B cell (primary cell): Measurements from ENCODE around the gene SFMBT2. TPM values are rescaled to one million over a fixed set of nuclear protein-coding genes. Genes with fewer than 3 reads are reported as not detected.

Experiments used
- ATAC-seq: fragments of 200-7000 bp; cut with Tn5 transposase; one replicate; pipeline ENCODE4 v1.10.0; 2021; ENCODE audit warnings: low read depth, mild to moderate bottlenecking, moderate number of reproducible peaks, moderate library complexity
- CTCF ChIA-PET: fragments of 350-600 bp; sonication (Branson Sonifier 250); formaldehyde crosslinking; loops from one replicate; lab custom pipeline; 2021; ENCODE audit warnings: antibody characterized with exemption, inconsistent platforms; lab: Charles Lee
- POLR2A ChIA-PET: fragments of 350-600 bp; sonication (Branson Sonifier 250); formaldehyde crosslinking; loops from one replicate; lab custom pipeline; 2021; ENCODE audit warnings: antibody characterized with exemption; lab: Charles Lee
- DNase-seq: peaks from one replicate; pipeline ENCODE4 v3.0.0; 2013
- H2AFZ ChIP-seq: 2 replicates; pipeline ENCODE4 v1.6.1; 2012; ENCODE audit warnings: mild to moderate bottlenecking, low read depth, low read length; ENCODE audit not compliant: insufficient read depth, poor library complexity, severe bottlenecking
- H3K27ac ChIP-seq, 2 donors: 1 replicate in 1 of 2; 2 replicates in 1 of 2; pipeline ENCODE4 v1.5.1; 2012 to 2013; ENCODE audit warnings: low read length in 2 of 2, mild to moderate bottlenecking in 2 of 2, moderate library complexity in 1 of 2
- H3K27me3 ChIP-seq, 4 experiments: fragments of 200-600 bp in 1 of 4; sonication (generic) in 1 of 4; replicated peaks in 1 of 4; 1 replicate in 2 of 4; 2 replicates in 2 of 4; pipeline versions ENCODE4 v1.6.1 to v1.7.0; 2013 to 2016; ENCODE audit warnings: low read length in 3 of 4, mild to moderate bottlenecking in 2 of 4, mixed read lengths in 1 of 4, moderate library complexity in 1 of 4; ENCODE audit not compliant: insufficient read depth in 4 of 4, control insufficient read depth in 3 of 4; ENCODE audit errors: control extremely low read depth in 1 of 4
- H3K36me3 ChIP-seq, 2 experiments: replicated peaks in 1 of 2; 1 replicate in 1 of 2; 2 replicates in 1 of 2; pipeline versions ENCODE4 v1.6.1 to v1.7.1; 2013; ENCODE audit warnings: low read length in 1 of 2; ENCODE audit not compliant: insufficient read depth in 2 of 2, control insufficient read depth in 1 of 2; ENCODE audit errors: control extremely low read depth in 1 of 2, extremely low read depth in 1 of 2
- H3K4me1 ChIP-seq, 2 donors: fragments of 200-600 bp in 1 of 2; sonication (generic) in 1 of 2; 1 replicate in 1 of 2; 2 replicates in 1 of 2; pipeline versions ENCODE4 v1.5.1 to v1.6.1; 2013 to 2017; ENCODE audit warnings: low read length in 2 of 2; ENCODE audit not compliant: control insufficient read depth in 2 of 2, insufficient read depth in 2 of 2
- H3K4me2 ChIP-seq: replicated peaks from 2 replicates; pipeline ENCODE3; 2012; ENCODE audit warnings: mild to moderate bottlenecking, low read depth, low read length; ENCODE audit not compliant: poor library complexity, severe bottlenecking
- H3K4me3 ChIP-seq, 5 experiments: fragments of 200-600 bp in 1 of 5; sonication (generic) in 1 of 5; 1 replicate in 3 of 5; 2 replicates in 2 of 5; pipeline versions ENCODE4 v1.5.1 to v1.7.0; 2011 to 2016; ENCODE audit warnings: low read length in 4 of 5, mild to moderate bottlenecking in 4 of 5, low read depth in 2 of 5, control low read depth in 1 of 5, moderate library complexity in 1 of 5; ENCODE audit not compliant: insufficient read depth in 1 of 5; ENCODE audit errors: control extremely low read depth in 1 of 5, extremely low read depth in 1 of 5
- H3K79me2 ChIP-seq: fragments of 200-600 bp; sonication (generic); one replicate; pipeline ENCODE4 v1.6.0; 2016; ENCODE audit warnings: low read length; ENCODE audit not compliant: control insufficient read depth, insufficient read depth
- H3K9ac ChIP-seq: fragments of 200-600 bp; sonication (generic); 2 replicates; pipeline ENCODE4 v1.6.1; 2017; ENCODE audit warnings: mild to moderate bottlenecking, low read length, moderate library complexity
- H3K9me3 ChIP-seq, 3 donors: one replicate each; pipeline versions ENCODE4 v1.6.1 to v1.7.1; 2013; ENCODE audit warnings: low read length in 2 of 3; ENCODE audit not compliant: control insufficient read depth in 2 of 3, insufficient read depth in 1 of 3; ENCODE audit errors: control extremely low read depth in 1 of 3
- H4K20me1 ChIP-seq: 2 replicates; pipeline ENCODE4 v1.6.0; 2012; ENCODE audit warnings: mild to moderate bottlenecking, low read length; ENCODE audit not compliant: insufficient read depth, control insufficient read depth, poor library complexity, severe bottlenecking
- H3K27ac Mint-ChIP-seq: one replicate; pipeline ENCODE4 v1.8.0; 2021; ENCODE audit warnings: mixed read lengths
- H3K27me3 Mint-ChIP-seq: one replicate; pipeline ENCODE4 v1.8.0; 2021; ENCODE audit warnings: mixed read lengths
- H3K4me1 Mint-ChIP-seq: one replicate; pipeline ENCODE4 v1.8.0; 2021; ENCODE audit warnings: mixed read lengths
- H3K4me3 Mint-ChIP-seq: one replicate; pipeline ENCODE4 v1.8.0; 2021; ENCODE audit warnings: mixed read lengths
- H3K9me3 Mint-ChIP-seq: one replicate; pipeline ENCODE4 v1.8.0; 2022; ENCODE audit warnings: mixed read lengths; ENCODE audit not compliant: insufficient read depth
- CTCF ChIP-seq: fragments of 200-600 bp; IDR thresholded peaks from one replicate; pipeline ENCODE4 v1.8.0; 2022; ENCODE audit warnings: antibody characterized with exemption, mild to moderate bottlenecking
- EZH2 ChIP-seq: IDR thresholded peaks from 2 replicates; pipeline ENCODE4 v1.6.1; 2012; ENCODE audit warnings: borderline replicate concordance, low read depth, mild to moderate bottlenecking, moderate library complexity, low read length; ENCODE audit not compliant: insufficient read depth, poor library complexity, severe bottlenecking
- WGBS: methylation state at CpG from one replicate; pipeline ENCODE4 v1.1.5; 2013; ENCODE audit warnings: missing lambda C conversion rate; ENCODE audit not compliant: insufficient coverage; 5-methylcytosine and 5-hydroxymethylcytosine counted together
- intact Hi-C: fragments of 100-400 bp; cut with micrococcal nuclease; formaldehyde crosslinking; loops from one replicate; pipeline ENCODE4 v1.10.0; 2022
- polyA plus RNA-seq: library from polyadenylated mRNA; depleted of rRNA; stranded (reverse); fragments of >200 nt; gene quantifications from 2 replicates; pipeline ENCODE4 v1.2.3, GENCODE V29; 2012
- total RNA-seq, 2 donors: library from RNA; stranded (reverse); fragments of 120-200 nt in 1 of 2; gene quantifications; 1 replicate in 1 of 2; 2 replicates in 1 of 2; pipeline versions ENCODE4 v1.2.3 to v1.2.4, GENCODE V29; 2013 to 2022

SFMBT2 gene
- total and polyA plus RNA-seq, 2 donors (not counting 1 experiment from before 2014, with no cell fraction given): 2.3 to 24.0 TPM

GRCh38 chr10:7162331-7162730 is 248.5 kb downstream of the SFMBT2 start:
- CTCF ChIA-PET: no interaction called here
- intact Hi-C loops: no loop called here
- Histone ChIP-seq H3K79me2 (no peaks in the 10 kb centered on the region), H4K20me1 (no peaks in the 10 kb centered on the region), H3K36me3 (peaks cover 0 to 19% of the 10 kb centered on the region in 2 experiments), H3K27me3 (no peaks in the 10 kb centered on the region), H3K4me1 (peaks cover 17 to 27% of the 10 kb centered on the region in 2 donors), H3K9me3 (no peaks in the 10 kb centered on the region), H3K4me3 (no peak overlapping the region), H2AFZ (no peak overlapping the region), H3K9ac (no peak overlapping the region), H3K27ac (no peak overlapping the region), H3K4me2 (no peak overlapping the region)
- WGBS: 100% methylated on average over 5 of the region's 8 CpGs
- Mint-ChIP-seq H3K4me3 (no peak overlapping the region), H3K27ac (no peak overlapping the region), H3K27me3 (no peaks in the 10 kb centered on the region), H3K9me3 (no peaks in the 10 kb centered on the region), H3K4me1 (peaks cover 24% of the 10 kb centered on the region)
- DNase-seq: no peak
- POLR2A ChIA-PET: interaction anchor here (0.6 kb wide), 1 partner anchor 8 kb away, joined by 4 read pairs; no protein-coding TSS in a partner anchor
- no peak for ATAC-seq
- TF ChIP-seq CTCF (no peak), EZH2 (no peak)

DNA sequence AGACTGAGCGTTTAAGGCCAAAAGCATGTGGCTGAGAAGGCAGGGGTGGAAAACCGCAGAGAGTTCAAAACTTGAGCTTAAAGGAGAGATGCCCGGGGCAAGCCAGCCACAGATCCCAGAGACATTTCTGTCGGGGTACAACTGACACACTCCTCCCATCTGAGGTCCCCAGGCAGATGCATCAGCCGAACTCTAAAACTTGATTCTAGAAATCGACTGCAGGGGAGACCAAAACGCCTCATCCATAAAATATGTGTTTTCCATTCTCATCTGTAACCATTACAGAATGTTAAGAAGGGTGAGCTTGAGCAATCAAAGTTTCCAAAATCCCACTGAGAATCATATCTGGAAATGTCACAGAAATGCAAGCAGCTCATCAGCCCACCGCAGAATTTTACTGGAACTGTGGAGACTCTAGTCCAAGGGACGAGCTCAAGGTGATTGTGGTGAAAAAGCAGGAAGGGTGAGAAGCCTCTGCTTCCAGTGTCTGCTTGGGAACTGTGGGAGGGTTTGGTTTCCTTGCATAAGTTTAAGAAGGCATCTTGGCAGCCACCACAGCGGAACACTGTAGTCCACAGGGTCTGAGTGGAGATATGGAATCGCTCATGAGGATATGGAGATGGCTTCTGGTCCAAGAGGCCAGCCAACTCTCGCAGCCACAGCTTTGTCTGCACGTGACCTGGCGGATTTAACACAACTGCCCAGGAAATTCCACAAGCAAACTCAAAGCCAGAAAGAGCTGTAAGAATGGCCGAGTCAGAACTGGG is 249.2 kb downstream of the SFMBT2 start:
- Histone ChIP-seq H4K20me1 (no peaks in the 10 kb centered on the region), H3K36me3 (peaks cover 0 to 14% of the 10 kb centered on the region in 2 experiments), H3K4me3 (no peak overlapping the region), H3K4me2 (no peak overlapping the region), H2AFZ (no peak overlapping the region), H3K9me3 (no peaks in the 10 kb centered on the region), H3K9ac (no peak overlapping the region), H3K4me1 (peaks cover 24 to 33% of the 10 kb centered on the region in 2 donors), H3K79me2 (no peaks in the 10 kb centered on the region), H3K27ac (no peak overlapping the region), H3K27me3 (no peaks in the 10 kb centered on the region)
- WGBS: 94% methylated on average over 11 of the region's 15 CpGs
- ChIA-PET CTCF (interaction anchor here (1.1 kb wide), 1 partner anchor 40 kb away, joined by 3 read pairs; no protein-coding TSS in a partner anchor), POLR2A (interaction anchor here (0.6 kb wide), 1 partner anchor 8 kb away, joined by 4 read pairs; no protein-coding TSS in a partner anchor)
- ATAC-seq: no peak
- no peak for TF ChIP-seq CTCF
- no peak for TF ChIP-seq EZH2
- no peaks in the 10 kb centered on the region for H3K27me3 Mint-ChIP-seq
- no peaks in the 10 kb centered on the region for H3K9me3 Mint-ChIP-seq
- intact Hi-C loops: no loop called here
- H3K4me3 Mint-ChIP-seq: no peak overlapping the region
- no peak overlapping the region for H3K27ac Mint-ChIP-seq
- H3K4me1 Mint-ChIP-seq: peaks cover 31% of the 10 kb centered on the region
- no peak for DNase-seq
